ENCODE measurements around the gene C1orf232. TPM values are rescaled to one million over a fixed set of nuclear protein-coding genes. Genes with fewer than 3 reads are reported as not detected.

The C1orf232 gene
- total and polyA plus RNA-seq, 2 donors (not counting 1 experiment from before 2014, with no cell fraction given) = not detected

- Mint-ChIP-seq H3K4me1 (peaks cover 11% of the 10 kb centered on the region), H3K27ac (no peak within 1 kb of the TSS), H3K4me3 (peak within 1 kb of the TSS; percentile 45), H3K27me3 (peaks cover 48% of the 10 kb centered on the region), H3K9me3 (ENCODE audit: insufficient read depth) (no peaks in the 10 kb centered on the region)
- peaks cover 0 to 74% (median 26%) of the 10 kb centered on the region in 4 experiments for H3K27me3 ChIP-seq (replicated peaks in 1 of 4; ENCODE audit: control extremely low read depth in 1 of 4, control insufficient read depth in 3 of 4, insufficient read depth in 4 of 4, low read length in 3 of 4)
- H4K20me1 ChIP-seq (ENCODE audit: control insufficient read depth, insufficient read depth, low read length, poor library complexity, severe bottlenecking) = no peaks in the 10 kb centered on the region
- ATAC-seq (ENCODE audit: low read depth) (no peak), DNase-seq (no peak)
- H3K9ac ChIP-seq (ENCODE audit: low read length) = no peak within 1 kb of the TSS
- peaks cover 0 to 3% (median 0%) of the 10 kb centered on the region in 3 donors for H3K9me3 ChIP-seq (ENCODE audit: control extremely low read depth in 1 of 3, control insufficient read depth in 2 of 3, insufficient read depth in 1 of 3, low read length in 2 of 3)
- CTCF ChIA-PET = interaction anchor here (0.6 kb wide), 1 partner anchor 14 kb away, joined by 3 read pairs; no protein-coding TSS in a partner anchor
- no peak for TF ChIP-seq CTCF (IDR thresholded peaks at IDR 0.05)
- TF ChIP-seq EZH2 (IDR thresholded peaks at IDR 0.05; ENCODE audit: borderline replicate concordance, insufficient read depth, low read depth, low read length, poor library complexity, severe bottlenecking) = no peak
- WGBS (ENCODE audit: insufficient coverage) = 60% methylated on average over 6 of the region's 6 CpGs
- no peaks in the 10 kb centered on the region for H3K79me2 ChIP-seq (ENCODE audit: control insufficient read depth, insufficient read depth, low read length)
- POLR2A ChIA-PET = no interaction called here
- H3K4me1 ChIP-seq (ENCODE audit: control insufficient read depth in 2 of 2, insufficient read depth in 2 of 2, low read length in 2 of 2) = peaks cover 25 to 27% of the 10 kb centered on the region in 2 donors
- no peak within 1 kb of the TSS for H3K27ac ChIP-seq (ENCODE audit: low read length in 2 of 2)
- H3K36me3 ChIP-seq (replicated peaks in 1 of 2; ENCODE audit: control extremely low read depth in 1 of 2, control insufficient read depth in 1 of 2, extremely low read depth in 1 of 2, insufficient read depth in 2 of 2, low read length in 1 of 2) = no peaks in the 10 kb centered on the region
- intact Hi-C loops (cut with micrococcal nuclease) = no loop called here
- H3K4me3 ChIP-seq (ENCODE audit: control extremely low read depth in 1 of 5, extremely low read depth in 1 of 5, insufficient read depth in 1 of 5, low read depth in 2 of 5, low read length in 4 of 5) = no peak within 1 kb of the TSS
- no peak within 1 kb of the TSS for H2AFZ ChIP-seq (ENCODE audit: insufficient read depth, low read depth, low read length, poor library complexity, severe bottlenecking)
- H3K4me2 ChIP-seq (replicated peaks; ENCODE audit: low read depth, low read length, poor library complexity, severe bottlenecking) = no peak within 1 kb of the TSS
Observed at GRCh38 chr1:26158908-26159742, 9.6 kb downstream of the C1orf232 start, which contains the start of gene FAM110D. Gene FAM110D, plus strand, starts transcription at chr1:26159079. Its CDS starts 2,213 bp downstream, at chr1:26161292.

All from B cell (primary cell).